Choroid plexus epithelial cell (primary cell): ENCODE results near the gene SRPX2.
"Not testable (repeated sequence)": the region's sequence is repeated elsewhere in the genome, so short reads cannot be mapped to it uniquely, and the experiment has no call there.

Source experiments
- DNase-seq: peaks from one replicate; pipeline ENCODE4 v3.0.0-alpha.2; 2010; ENCODE audit warnings: low read depth
- H3K4me3 ChIP-seq: 2 replicates; pipeline ENCODE4 v1.5.1; 2011; ENCODE audit warnings: low read depth, mild to moderate bottlenecking, control low read depth, low read length, moderate library complexity
- TF ChIP-seq, protein P1 (sequence below): conservative IDR thresholded peaks from 2 replicates; pipeline ENCODE4 v1.5.1; 2011; ENCODE audit warnings: low read depth, mild to moderate bottlenecking, control low read depth, inconsistent platforms, low read length, moderate library complexity

SRPX2 gene

DNA sequence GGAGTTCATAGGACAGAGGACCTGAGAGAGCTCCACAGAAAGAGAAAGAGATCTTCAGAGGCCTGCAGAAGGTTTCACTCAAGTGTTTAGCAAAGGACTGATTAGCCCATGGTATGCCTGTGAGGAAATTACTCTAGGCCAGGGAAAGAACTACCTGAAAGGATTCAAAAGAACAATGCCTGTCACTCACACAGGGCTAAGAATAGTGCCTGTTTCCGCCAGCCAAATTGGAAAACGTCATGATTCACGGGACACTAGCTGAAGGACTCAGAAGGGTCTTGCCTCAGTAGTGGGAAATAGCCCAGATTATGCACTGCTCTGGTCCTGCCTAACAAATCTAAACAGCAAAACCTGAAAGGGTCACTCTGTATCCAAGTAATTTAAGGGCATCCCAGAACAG is 66.8 kb downstream of the SRPX2 start:
- no peak overlapping the region for H3K4me3 ChIP-seq
- TF ChIP-seq, protein P1, sequence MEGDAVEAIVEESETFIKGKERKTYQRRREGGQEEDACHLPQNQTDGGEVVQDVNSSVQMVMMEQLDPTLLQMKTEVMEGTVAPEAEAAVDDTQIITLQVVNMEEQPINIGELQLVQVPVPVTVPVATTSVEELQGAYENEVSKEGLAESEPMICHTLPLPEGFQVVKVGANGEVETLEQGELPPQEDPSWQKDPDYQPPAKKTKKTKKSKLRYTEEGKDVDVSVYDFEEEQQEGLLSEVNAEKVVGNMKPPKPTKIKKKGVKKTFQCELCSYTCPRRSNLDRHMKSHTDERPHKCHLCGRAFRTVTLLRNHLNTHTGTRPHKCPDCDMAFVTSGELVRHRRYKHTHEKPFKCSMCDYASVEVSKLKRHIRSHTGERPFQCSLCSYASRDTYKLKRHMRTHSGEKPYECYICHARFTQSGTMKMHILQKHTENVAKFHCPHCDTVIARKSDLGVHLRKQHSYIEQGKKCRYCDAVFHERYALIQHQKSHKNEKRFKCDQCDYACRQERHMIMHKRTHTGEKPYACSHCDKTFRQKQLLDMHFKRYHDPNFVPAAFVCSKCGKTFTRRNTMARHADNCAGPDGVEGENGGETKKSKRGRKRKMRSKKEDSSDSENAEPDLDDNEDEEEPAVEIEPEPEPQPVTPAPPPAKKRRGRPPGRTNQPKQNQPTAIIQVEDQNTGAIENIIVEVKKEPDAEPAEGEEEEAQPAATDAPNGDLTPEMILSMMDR = no peak
- DNase-seq = no peak

DNA sequence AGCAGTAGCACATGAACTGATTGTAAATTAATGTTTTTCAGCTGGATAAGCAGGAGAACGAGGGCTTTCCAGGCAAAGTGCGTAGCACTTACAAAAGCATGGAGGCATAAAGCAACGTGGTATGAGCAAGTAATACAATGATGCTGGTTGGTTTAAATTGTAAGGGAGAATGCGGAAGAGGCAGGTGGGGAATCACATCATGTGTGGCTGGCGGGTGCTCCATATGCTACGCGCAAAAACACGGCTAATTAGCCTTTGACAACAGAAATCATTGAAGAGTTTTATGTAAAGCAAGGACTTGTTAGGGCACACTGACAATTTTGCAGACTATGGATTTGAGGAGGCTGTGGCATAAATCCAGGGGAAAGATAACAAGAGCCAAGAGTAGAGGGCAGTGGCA is 73.4 kb downstream of the SRPX2 start:
- TF ChIP-seq, protein P1 = no peak
- no peak for DNase-seq
- no peak overlapping the region for H3K4me3 ChIP-seq

DNA sequence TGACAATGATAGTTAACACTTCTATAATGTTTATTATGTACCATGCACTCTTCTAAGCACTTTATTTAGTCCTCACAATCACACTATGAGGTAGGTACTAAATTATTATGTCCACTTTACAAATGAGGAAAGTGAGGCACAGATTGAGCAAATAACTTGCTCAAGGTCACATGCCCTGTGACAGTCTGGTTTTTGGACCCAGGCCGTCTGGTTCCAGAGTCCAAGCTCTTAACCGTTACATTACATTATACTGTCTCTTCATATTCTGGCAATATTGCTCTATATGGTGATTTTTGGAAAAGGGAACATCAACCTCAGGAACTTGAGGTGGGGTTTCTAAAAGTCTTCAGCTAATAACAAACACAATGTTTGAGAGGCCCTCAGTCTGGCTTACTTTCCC is 75.1 kb downstream of the SRPX2 start:
- no peak overlapping the region for H3K4me3 ChIP-seq
- no peak for DNase-seq
- TF ChIP-seq, protein P1 = no peak

DNA sequence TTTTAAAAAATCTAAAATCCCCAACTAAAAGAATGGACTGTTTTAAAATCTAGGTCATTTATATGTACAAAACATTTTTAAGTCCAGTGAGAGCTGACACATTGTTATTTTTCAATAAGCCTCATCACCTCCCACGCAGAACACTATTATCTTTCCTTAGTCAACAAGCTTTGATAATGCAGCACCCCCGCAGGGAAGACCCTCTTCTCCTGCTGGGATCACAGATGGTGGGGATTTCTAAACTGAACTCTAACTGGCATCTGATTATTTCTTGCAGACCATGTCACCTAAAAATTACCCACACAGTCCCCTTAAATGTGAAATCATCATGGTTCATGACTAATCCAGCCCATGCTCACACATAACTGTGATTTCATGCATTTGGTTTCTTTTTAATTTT is 76.3 kb downstream of the SRPX2 start:
- DNase-seq = peak; percentile 51
- TF ChIP-seq, protein P1 = no peak

DNA sequence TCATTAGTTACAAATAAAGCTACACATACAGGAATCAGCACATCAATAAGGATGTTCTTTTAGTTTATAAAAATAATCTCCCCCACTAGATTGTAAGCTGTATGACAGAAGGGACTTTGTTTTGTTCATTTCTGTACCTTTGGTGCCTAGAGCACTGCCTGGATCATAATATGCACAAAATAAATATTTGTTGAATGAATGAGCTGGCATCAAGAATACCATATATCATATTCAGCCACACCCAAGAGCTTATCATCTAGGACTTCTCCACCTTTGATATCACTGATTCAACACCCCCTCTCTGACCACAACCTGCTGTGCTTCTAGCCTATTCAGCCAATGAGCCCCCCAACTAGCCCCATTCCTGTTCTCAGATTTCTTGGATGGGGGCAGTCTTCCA is 77.3 kb downstream of the SRPX2 start:
- no peak overlapping the region for H3K4me3 ChIP-seq
- no peak for DNase-seq
- TF ChIP-seq, protein P1 = no peak

More for the DNA sequence above, 76.3 kb downstream of the SRPX2 start:
- H3K4me3 ChIP-seq = no peak overlapping the region

DNA sequence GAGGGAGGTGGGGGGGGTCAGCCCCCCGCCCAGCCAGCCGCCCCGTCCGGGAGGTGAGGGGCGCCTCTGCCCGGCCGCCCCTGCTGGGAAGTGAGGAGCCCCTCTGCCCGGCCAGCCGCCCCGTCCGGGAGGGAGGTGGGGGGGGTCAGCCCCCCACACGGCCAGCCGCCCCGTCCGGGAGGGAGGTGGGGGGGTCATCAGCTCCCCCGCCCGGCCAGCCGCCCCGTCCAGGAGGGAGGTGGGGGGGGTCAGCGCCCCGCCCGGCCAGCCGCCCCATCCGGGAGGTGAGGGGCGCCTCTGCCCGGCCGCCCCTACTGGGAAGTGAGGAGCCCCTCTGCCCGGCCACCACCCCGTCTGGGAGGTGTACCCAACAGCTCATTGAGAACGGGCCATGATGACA is 80.0 kb downstream of the SRPX2 start:
- H3K4me3 ChIP-seq, DNase-seq: not testable (repeated sequence)
